ENCODE data around the gene SLC5A5. TPM values are rescaled to one million over a fixed set of nuclear protein-coding genes. Genes with fewer than 3 reads are reported as not detected.
A peak's percentile ranks its signal among the peaks of the same experiment; 100 is the strongest.

SLC5A5 gene
- total RNA-seq, 4 donors from 2014 or later = 0.18 to 0.19 TPM; not detected in 2

DNA sequence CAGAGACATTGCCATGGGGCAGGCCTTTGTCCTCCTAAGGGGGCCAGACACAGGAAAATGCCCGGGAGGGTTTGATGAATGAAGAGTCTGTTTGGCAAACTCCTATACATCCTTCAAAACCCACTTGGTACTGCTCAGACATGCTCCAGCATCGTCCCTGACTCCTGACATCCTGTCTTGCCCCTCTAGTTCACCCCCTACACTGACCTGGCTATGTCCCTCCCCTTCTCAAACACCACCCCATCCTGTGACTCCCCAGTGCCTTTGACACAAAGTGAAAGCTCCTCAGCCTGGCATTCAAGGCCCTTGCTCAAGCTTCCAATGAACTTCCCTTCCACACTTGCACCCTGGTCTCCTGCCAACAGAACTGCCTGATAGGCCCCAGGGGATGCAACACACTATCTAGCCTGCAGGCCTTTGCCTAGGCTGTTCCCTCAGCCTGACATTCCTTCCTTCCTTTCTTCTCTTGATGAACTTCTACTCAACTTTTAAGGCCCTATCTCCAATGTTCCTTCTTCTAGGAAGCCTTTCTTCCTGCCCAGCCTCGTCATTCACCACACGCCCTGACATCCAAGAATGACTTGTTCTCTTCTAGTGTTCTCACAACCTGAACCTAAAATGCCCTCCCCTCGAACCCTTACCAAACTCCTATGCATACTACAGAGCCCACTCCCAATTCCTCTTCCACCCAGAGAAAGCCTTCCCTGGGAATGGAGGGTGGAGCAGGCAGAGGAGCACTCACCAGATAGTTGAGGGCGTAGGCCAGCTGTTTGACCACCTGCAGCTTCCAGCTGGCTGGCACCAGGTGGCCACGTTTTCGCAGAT, 36.4 kb upstream of the SLC5A5 start:
- DNase-seq = no peak
- Histone ChIP-seq H3K4me1 (peaks cover 0 to 14% (median 9%) of the 10 kb centered on the region in 3 donors), H3K36me3 (peaks cover 0 to 42% (median 0%) of the 10 kb centered on the region in 3 donors), H3K27ac (no peak overlapping the region), H3K27me3 (peaks cover 0 to 36% (median 0%) of the 10 kb centered on the region in 4 donors), H3K9me3 (no peaks in the 10 kb centered on the region), H3K4me3 (no peak overlapping the region)
- intact Hi-C loops (cut with DNase I) = no loop called here
- TF ChIP-seq, protein P1, sequence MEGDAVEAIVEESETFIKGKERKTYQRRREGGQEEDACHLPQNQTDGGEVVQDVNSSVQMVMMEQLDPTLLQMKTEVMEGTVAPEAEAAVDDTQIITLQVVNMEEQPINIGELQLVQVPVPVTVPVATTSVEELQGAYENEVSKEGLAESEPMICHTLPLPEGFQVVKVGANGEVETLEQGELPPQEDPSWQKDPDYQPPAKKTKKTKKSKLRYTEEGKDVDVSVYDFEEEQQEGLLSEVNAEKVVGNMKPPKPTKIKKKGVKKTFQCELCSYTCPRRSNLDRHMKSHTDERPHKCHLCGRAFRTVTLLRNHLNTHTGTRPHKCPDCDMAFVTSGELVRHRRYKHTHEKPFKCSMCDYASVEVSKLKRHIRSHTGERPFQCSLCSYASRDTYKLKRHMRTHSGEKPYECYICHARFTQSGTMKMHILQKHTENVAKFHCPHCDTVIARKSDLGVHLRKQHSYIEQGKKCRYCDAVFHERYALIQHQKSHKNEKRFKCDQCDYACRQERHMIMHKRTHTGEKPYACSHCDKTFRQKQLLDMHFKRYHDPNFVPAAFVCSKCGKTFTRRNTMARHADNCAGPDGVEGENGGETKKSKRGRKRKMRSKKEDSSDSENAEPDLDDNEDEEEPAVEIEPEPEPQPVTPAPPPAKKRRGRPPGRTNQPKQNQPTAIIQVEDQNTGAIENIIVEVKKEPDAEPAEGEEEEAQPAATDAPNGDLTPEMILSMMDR (IDR thresholded peaks at IDR 0.05) = no peak
- no peak for TF ChIP-seq POLR2A (IDR thresholded peaks at IDR 0.05)
- 54 to 58% methylated on average over 6 to 8 of the region's 8 CpGs for WGBS, 2 donors

GRCh38 chr19:17836530-17836929, 35.2 kb upstream of the SLC5A5 start:
- Histone ChIP-seq H3K4me1 (peaks cover 0 to 6% (median 2%) of the 10 kb centered on the region in 3 donors), H3K36me3 (peaks cover 0 to 45% (median 0%) of the 10 kb centered on the region in 3 donors), H3K9me3 (no peaks in the 10 kb centered on the region), H3K27ac (no peak overlapping the region), H3K27me3 (peaks cover 0 to 35% (median 0%) of the 10 kb centered on the region in 4 donors), H3K4me3 (no peak overlapping the region)
- 55 to 65% methylated on average over 3 of the region's 4 CpGs for WGBS, 2 donors
- no peak for DNase-seq
- TF ChIP-seq, protein P1 (IDR thresholded peaks at IDR 0.05) = no peak
- no peak for TF ChIP-seq POLR2A (IDR thresholded peaks at IDR 0.05)
- intact Hi-C loops (cut with DNase I) = no loop called here

DNA sequence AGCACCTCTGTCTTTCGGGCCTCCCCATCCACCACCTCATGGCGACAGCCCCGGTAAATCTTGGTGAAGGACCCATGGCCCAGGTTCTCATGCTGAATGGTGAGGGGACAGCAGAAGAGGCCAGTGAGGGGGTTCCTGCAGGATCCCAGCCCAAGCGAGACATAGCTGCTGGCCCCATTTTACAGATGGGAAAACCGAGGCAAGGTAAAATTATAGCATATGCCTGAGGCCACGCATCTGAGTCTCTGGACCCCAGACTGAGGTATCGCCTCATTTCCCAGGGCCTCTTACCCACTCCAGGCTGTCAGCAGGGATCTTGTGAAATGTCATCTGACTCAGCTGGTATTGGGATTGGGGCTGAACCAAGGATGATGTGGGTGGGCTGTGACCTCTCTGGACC, 33.8 kb upstream of the SLC5A5 start:
- H3K9me3 ChIP-seq = no peaks in the 10 kb centered on the region
- H3K27me3 ChIP-seq = peaks cover 0 to 35% (median 0%) of the 10 kb centered on the region in 4 donors
- no peak overlapping the region for H3K4me3 ChIP-seq
- H3K4me1 ChIP-seq = peaks cover 10 to 18% (median 10%) of the 10 kb centered on the region in 3 donors
- peaks cover 0 to 32% (median 0%) of the 10 kb centered on the region in 3 donors for H3K36me3 ChIP-seq
- DNase-seq = no peak
- TF ChIP-seq, protein P1 (IDR thresholded peaks at IDR 0.05) = no peak
- TF ChIP-seq POLR2A (IDR thresholded peaks at IDR 0.05) = no peak
- no peak overlapping the region for H3K27ac ChIP-seq
- 92 to 95% methylated on average over 6 to 7 of the region's 7 CpGs for WGBS, 2 donors
- intact Hi-C loops (cut with DNase I) = no loop called here

GRCh38 chr19:17840019-17840418, 31.7 kb upstream of the SLC5A5 start:
- 53 to 79% methylated on average over 3 to 6 of the region's 6 CpGs for WGBS, 2 donors
- H3K27ac ChIP-seq = no peak overlapping the region
- intact Hi-C loops (cut with DNase I) = no loop called here
- TF ChIP-seq, protein P1 (IDR thresholded peaks at IDR 0.05) = no peak
- no peak for TF ChIP-seq POLR2A (IDR thresholded peaks at IDR 0.05)
- peaks cover 0 to 31% (median 0%) of the 10 kb centered on the region in 3 donors for H3K36me3 ChIP-seq
- H3K9me3 ChIP-seq = no peaks in the 10 kb centered on the region
- H3K27me3 ChIP-seq = peaks cover 0 to 48% (median 0%) of the 10 kb centered on the region in 4 donors
- H3K4me3 ChIP-seq = no peak overlapping the region
- H3K4me1 ChIP-seq = peaks cover 10 to 33% (median 10%) of the 10 kb centered on the region in 3 donors
- no peak for DNase-seq

- Histone ChIP-seq H3K9me3 (no peaks in the 10 kb centered on the region), H3K36me3 (peaks cover 0 to 23% (median 0%) of the 10 kb centered on the region in 3 donors), H3K27ac (peak overlapping the region in 1 of 4 donors; percentile 39), H3K4me1 (peaks cover 10 to 41% (median 10%) of the 10 kb centered on the region in 3 donors), H3K4me3 (peak overlapping the region in 3 of 4 donors; percentile 25 to 63 (median 42)), H3K27me3 (peaks cover 0 to 56% (median 0%) of the 10 kb centered on the region in 4 donors)
- no peak for DNase-seq
- intact Hi-C loops (cut with DNase I) = no loop called here
- 17 to 38% methylated on average over 4 to 10 of the region's 30 CpGs for WGBS, 2 donors
- TF ChIP-seq, protein P1 (IDR thresholded peaks at IDR 0.05) = no peak
- no peak for TF ChIP-seq POLR2A (IDR thresholded peaks at IDR 0.05)
These were observed 30.4 kb upstream of the SLC5A5 start for GRCh38 chr19:17841371-17841809.
